GM12801 (cell line): Measurements from ENCODE around the gene IMMP2L.

Experiments
- TF ChIP-seq, protein P1 (sequence below): IDR thresholded peaks from one replicate; pipeline ENCODE4 v1.5.1; 2011; ENCODE audit warnings: control low read depth; ENCODE audit not compliant: insufficient read length; ENCODE audit errors: extremely low read depth

IMMP2L gene

DNA sequence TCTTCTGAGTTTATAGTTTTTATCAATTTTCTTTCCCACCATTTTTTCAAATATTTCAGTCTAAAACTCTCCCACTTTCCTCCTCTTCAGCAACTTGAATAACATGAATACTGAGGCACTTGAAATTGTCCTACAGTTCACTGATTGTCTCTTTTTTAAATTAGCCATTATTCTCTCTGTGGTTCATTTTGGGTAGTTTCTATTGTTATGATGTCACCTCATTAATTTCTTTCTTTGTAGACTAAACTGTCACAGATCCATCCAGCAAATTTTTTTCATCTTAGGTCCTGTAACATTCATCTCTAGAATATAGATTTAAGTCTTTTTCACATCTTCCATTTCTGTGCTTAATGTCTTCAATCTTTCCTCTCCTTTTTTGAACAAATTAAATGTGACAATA is 326.6 kb downstream of the IMMP2L start:
- TF ChIP-seq, protein P1, sequence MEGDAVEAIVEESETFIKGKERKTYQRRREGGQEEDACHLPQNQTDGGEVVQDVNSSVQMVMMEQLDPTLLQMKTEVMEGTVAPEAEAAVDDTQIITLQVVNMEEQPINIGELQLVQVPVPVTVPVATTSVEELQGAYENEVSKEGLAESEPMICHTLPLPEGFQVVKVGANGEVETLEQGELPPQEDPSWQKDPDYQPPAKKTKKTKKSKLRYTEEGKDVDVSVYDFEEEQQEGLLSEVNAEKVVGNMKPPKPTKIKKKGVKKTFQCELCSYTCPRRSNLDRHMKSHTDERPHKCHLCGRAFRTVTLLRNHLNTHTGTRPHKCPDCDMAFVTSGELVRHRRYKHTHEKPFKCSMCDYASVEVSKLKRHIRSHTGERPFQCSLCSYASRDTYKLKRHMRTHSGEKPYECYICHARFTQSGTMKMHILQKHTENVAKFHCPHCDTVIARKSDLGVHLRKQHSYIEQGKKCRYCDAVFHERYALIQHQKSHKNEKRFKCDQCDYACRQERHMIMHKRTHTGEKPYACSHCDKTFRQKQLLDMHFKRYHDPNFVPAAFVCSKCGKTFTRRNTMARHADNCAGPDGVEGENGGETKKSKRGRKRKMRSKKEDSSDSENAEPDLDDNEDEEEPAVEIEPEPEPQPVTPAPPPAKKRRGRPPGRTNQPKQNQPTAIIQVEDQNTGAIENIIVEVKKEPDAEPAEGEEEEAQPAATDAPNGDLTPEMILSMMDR, result no peak

DNA sequence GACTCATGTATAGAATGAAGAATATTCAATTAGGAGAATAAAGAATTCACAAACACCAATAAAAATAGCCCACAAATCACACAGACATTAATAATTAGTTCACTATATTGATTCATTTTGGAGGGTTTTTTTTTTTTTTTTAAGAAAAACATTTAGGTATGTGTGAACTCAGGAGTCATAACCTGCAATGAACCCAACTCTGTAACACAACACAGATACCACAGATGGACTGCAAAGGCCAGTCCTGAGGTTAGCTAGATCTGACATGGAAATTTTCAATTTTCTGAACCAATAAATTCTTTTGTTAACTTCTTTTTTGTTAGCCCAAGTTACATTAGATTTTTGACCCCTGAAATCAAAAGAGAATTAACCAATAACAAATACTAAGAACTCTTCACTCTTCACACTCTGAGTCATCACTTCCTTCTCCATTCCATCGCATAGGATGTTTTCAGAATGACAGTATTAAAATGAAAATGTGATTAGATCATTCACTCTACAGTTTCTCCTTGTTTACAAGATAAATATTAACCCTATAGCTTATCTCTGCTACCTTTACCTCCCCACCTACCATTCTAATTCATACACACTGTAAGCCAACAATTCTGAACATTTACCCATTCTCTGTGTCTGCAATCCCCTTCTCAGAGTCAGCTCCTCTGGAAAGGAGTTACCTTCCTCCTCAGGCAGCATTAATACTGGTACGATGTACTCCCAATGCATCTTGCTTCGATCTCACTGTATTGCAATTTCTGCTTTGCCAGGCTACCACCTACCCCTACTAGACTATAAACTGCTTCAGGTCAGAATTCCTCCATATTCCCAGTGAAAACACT is 329.8 kb downstream of the IMMP2L start:
- TF ChIP-seq, protein P1, result no peak

DNA sequence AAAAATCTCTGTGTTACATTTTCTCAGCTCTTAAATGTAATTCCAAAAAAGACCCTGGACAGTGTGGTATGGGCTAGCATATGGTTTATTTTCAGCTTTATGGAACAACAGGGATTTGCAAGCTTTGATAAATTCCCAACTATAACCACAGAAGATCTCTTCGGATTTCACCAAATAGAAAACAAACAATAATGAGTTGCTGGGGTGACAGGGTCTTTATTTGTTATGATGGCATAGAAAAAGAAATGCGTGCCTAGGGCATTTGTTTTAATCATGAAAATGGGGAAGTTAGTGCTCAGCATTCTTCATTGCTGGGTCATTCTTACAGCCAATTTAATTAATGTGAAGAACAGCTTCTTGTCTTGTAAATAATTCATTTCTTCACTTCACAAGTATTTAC is 332.4 kb downstream of the IMMP2L start:
- TF ChIP-seq, protein P1, result no peak

DNA sequence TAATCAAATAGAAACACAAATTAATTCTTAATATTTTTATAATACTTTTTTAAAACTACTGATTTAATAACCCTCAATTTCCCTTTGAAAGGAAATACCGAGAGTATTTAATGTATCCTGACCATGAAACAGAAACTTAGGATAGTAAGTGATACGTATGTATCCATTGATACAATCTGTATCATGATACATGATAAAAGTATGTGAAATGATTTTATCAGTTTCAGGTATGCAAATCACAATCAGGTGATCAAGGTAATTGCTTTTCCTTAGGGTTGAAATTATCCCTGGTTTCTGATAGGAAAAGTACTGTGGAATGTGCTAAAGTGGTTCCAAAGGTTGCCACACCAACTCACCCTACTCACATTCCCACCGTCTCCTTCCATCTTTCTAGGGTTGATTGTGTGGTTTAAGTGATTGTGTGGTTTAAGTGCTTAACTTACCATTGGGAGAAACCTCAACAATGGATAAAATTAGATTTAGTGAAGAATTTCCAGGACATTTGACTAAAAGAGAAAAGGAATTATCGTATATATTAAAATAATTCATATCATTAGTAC is 333.0 kb downstream of the IMMP2L start:
- TF ChIP-seq, protein P1, result no peak

DNA sequence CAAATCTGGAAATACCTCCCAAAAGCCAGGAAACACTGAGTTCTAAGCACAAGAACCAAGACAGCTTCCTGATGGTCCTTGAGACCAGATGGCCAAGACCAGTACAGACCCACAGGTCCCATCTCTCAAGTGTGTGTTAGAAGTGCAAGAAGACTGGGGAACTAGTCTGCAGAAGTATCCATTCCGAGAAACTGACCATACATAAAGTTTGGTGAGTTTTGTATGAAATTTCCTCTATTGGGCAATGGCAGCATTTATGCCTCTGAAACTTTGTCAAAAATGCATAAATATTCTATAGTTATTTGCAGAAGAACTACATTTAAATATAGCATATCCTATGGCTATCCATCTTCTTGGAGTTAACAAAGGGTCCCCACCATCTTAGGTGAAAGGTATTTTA is 333.9 kb downstream of the IMMP2L start:
- TF ChIP-seq, protein P1, result no peak

DNA sequence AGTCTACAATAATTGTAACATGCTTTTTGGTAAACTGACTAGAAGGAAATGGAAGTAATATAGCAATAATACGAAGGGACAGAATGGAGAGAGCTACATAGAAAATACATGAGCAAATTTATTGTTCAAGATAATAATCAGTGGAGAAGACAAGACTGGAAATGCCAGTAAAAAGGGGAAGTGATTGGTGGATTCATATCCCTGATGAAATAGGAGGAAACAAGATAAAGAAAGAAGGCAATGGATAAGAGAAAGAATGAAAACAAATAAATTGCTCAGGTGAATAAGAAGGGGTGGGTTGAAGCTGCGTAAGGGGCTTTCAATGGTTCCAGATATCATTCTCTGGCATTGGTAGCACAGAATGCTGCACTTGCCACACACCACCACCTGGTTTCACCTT is 335.5 kb downstream of the IMMP2L start:
- TF ChIP-seq, protein P1, result no peak

DNA sequence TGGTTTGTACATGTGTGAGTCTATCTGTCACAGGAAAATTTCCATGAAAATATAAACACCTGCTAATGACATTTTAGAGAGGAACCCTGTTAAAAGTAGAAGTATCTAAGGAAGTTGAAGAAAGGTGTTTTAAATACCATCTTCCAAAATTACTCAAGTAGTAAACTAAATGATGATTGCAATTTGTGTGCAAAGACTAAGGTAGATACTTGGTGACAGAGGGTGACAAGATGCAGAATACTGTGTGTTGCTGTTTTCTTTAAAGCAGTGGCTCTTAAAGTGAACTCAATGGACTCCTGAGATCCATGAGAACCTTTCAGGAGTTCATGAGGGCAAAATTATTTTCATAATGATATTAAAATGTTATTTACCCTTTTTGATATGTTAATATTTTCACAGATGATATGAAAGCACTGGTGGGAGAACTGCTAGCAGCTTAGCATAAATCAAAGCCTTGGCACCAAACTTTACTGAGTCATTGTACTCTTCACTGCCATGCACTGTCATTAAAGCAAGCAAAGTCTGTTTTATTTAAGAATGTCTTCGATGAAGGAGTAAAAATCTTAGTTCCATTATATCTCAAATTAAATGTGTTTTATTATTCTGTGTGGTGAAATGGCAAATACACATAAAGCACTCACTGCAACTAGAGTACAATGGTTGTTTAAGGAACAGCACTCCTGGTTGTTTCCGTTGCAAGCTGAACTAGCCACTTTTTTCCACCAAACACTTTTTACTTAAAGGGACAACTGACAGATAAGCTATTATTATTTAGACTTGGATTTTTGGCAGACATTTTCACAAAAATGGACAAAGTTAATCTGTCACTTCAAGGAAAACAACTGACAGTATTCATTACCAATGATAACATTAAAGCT is 337.7 kb downstream of the IMMP2L start:
- TF ChIP-seq, protein P1, result no peak
